ENCODE results near the gene HSD17B1. TPM values are rescaled to one million over a fixed set of nuclear protein-coding genes. Genes with fewer than 3 reads are reported as not detected.

The HSD17B1 gene
- total RNA-seq, 1 experiment from 2014 or later: 1.5 TPM

GRCh38 chr17:42518046-42518754 is 34.5 kb upstream of the HSD17B1 start:
- ATAC-seq: peak; percentile 51
- BruUV-seq (replicated peaks): no TSS peak
- Histone ChIP-seq H3K9me2 (replicated peaks; ENCODE audit: low read length) (no peaks in the 10 kb centered on the region), H2AFZ (ENCODE audit: low read length) (no peak overlapping the region), H3K27ac (ENCODE audit: low read length) (no peak overlapping the region), H3K9ac (ENCODE audit: low read length) (no peak overlapping the region), H4K20me1 (ENCODE audit: low read length) (no peaks in the 10 kb centered on the region), H3K4me3 (ENCODE audit: low read length) (no peak overlapping the region), H3F3A (ENCODE audit: low read length, unreplicated experiment) (no peaks in the 10 kb centered on the region), H3K9me3 (ENCODE audit: low read length) (no peaks in the 10 kb centered on the region), H3K4me2 (ENCODE audit: low read length) (0 out of 2 replicates have a peak overlapping the region, but pooled peaks have one; percentile 40), H3K79me2 (ENCODE audit: low read length) (no peaks in the 10 kb centered on the region), H3K27me3 (ENCODE audit: low read length) (no peaks in the 10 kb centered on the region), H3K36me3 (ENCODE audit: low read depth, low read length) (no peaks in the 10 kb centered on the region; the same call in 1 of the 2 replicates), H3K4me1 (ENCODE audit: insufficient read depth, low read length) (peaks cover 30% of the 10 kb centered on the region)
- no peak for TF ChIP-seq EZH2 (IDR thresholded peaks at IDR 0.05; ENCODE audit: low read length, unreplicated experiment)
- TF ChIP-seq EZH2phosphoT487 (IDR thresholded peaks at IDR 0.05; ENCODE audit: borderline replicate concordance, low read length): no peak
- no peak for TF ChIP-seq CTCF (conservative IDR thresholded peaks at IDR 0.05; ENCODE audit: low read depth, low read length)
- intact Hi-C loops (cut with micrococcal nuclease): no loop called here
- peak; percentile 89 for DNase-seq
- ChIA-PET POLR2A (ENCODE audit: unreplicated experiment) (interaction anchor here (0.7 kb wide), 1 partner anchor 415 kb away, joined by 5 read pairs; no protein-coding TSS in a partner anchor), CTCF (interaction anchor here (0.6 kb wide), 3 partner anchors 451 to 582 kb away, joined by 3 to 19 read pairs (median 4); no protein-coding TSS in a partner anchor)

GRCh38 chr17:42518755-42519545 is 33.8 kb upstream of the HSD17B1 start:
- TF ChIP-seq CTCF (conservative IDR thresholded peaks at IDR 0.05; ENCODE audit: low read depth, low read length) (no peak), EZH2 (IDR thresholded peaks at IDR 0.05; ENCODE audit: low read length, unreplicated experiment) (no peak), EZH2phosphoT487 (IDR thresholded peaks at IDR 0.05; ENCODE audit: borderline replicate concordance, low read length) (no peak)
- no peak overlapping the region for H2AFZ ChIP-seq (ENCODE audit: low read length)
- intact Hi-C loops (cut with micrococcal nuclease): no loop called here
- CTCF ChIA-PET: interaction anchor here (0.6 kb wide), 2 partner anchors 511 to 583 kb away, joined by 4 to 19 read pairs; no protein-coding TSS in a partner anchor
- H3F3A ChIP-seq (ENCODE audit: low read length, unreplicated experiment): no peaks in the 10 kb centered on the region
- no peaks in the 10 kb centered on the region for H4K20me1 ChIP-seq (ENCODE audit: low read length)
- no peaks in the 10 kb centered on the region for H3K9me2 ChIP-seq (replicated peaks; ENCODE audit: low read length)
- no peak overlapping the region for H3K4me3 ChIP-seq (ENCODE audit: low read length)
- no peaks in the 10 kb centered on the region for H3K27me3 ChIP-seq (ENCODE audit: low read length)
- H3K4me1 ChIP-seq (ENCODE audit: insufficient read depth, low read length): peaks cover 30% of the 10 kb centered on the region
- no peaks in the 10 kb centered on the region for H3K9me3 ChIP-seq (ENCODE audit: low read length)
- DNase-seq (no peak), ATAC-seq (no peak)
- H3K79me2 ChIP-seq (ENCODE audit: low read length): no peaks in the 10 kb centered on the region
- H3K27ac ChIP-seq (ENCODE audit: low read length): peak overlapping the region; percentile 74
- peak overlapping the region; percentile 40 for H3K4me2 ChIP-seq (ENCODE audit: low read length)
- no TSS peak for BruUV-seq (replicated peaks)
- peak overlapping the region; percentile 37; the same call in 1 of the 2 replicates for H3K9ac ChIP-seq (ENCODE audit: low read length)
- H3K36me3 ChIP-seq (ENCODE audit: low read depth, low read length): no peaks in the 10 kb centered on the region; the same call in 1 of the 2 replicates
- POLR2A ChIA-PET (ENCODE audit: unreplicated experiment): interaction anchor here (0.5 to 0.7 kb wide), 3 partner anchors 16 to 507 kb away, joined by 3 to 5 read pairs (median 3); no protein-coding TSS in a partner anchor

Data from PC-3 (cell line).